K562 (cell line): ENCODE data around the gene MKS1. TPM values are rescaled to one million over a fixed set of nuclear protein-coding genes. Genes with fewer than 3 reads are reported as not detected.

ENCODE experiments used
- ATAC-seq: fragments of 200-7000 bp; cut with Tn5 transposase; 3 replicates; pipeline ENCODE4 v1.9.1; 2020; ENCODE audit warnings: moderate library complexity
- BruUV-seq: library from RNA; stranded (reverse); fragments of 400-500 nt; replicated peaks from 2 replicates; lab custom pipeline; 2021; lab: Mats Ljungman, UMichigan
- CTCF ChIA-PET: fragments of 300-600 bp; formaldehyde crosslinking; extraction: SDS; loops from one replicate; lab custom pipeline; 2021; ENCODE audit warnings: low intra/inter-chr PET ratio; lab: Yijun Ruan, JAX
- POLR2A ChIA-PET: fragments of 300-600, 350-650 bp; sonication (Branson Sonifier 250); formaldehyde crosslinking; extraction: SDS; loops from one replicate; lab custom pipeline; 2021; ENCODE audit warnings: antibody characterized with exemption, inconsistent platforms; lab: Yijun Ruan, JAX
- DNase-seq, 4 experiments: peaks; one replicate each; pipeline versions ENCODE4 v3.0.0 to v3.0.0-alpha.2; 2011 to 2018; ENCODE audit warnings: low spot score in 3 of 4, mixed read lengths in 3 of 4; ENCODE audit errors: extremely low read depth in 1 of 4
- FAIRE-seq: peaks from 2 replicates; lab custom pipeline; 2011; peaks lifted over from hg19 to GRCh38; lab: Jason Lieb, UNC
- H2AFZ ChIP-seq: 2 replicates; pipeline ENCODE4 v1.6.0; 2011; ENCODE audit warnings: low read depth, low read length, control low read depth, inconsistent platforms
- H3K27ac ChIP-seq: fragments of 200-600 bp; 3 replicates; pipeline ENCODE4 v1.8.0; 2011; ENCODE audit warnings: low read depth, mild to moderate bottlenecking, control low read depth, inconsistent platforms, low read length, moderate library complexity, mixed read lengths; ENCODE audit errors: extremely low read depth
- H3K27me3 ChIP-seq, 2 experiments: fragments of 300-600 bp in 1 of 2; 2 replicates in 1 of 2; 3 replicates in 1 of 2; pipeline versions ENCODE4 v1.6.0 to v1.8.0; 2011; ENCODE audit warnings: inconsistent platforms in 2 of 2, low read length in 2 of 2, mild to moderate bottlenecking in 1 of 2, mixed read lengths in 1 of 2, moderate library complexity in 1 of 2; ENCODE audit not compliant: control insufficient read depth in 2 of 2, insufficient read depth in 2 of 2
- H3K36me3 ChIP-seq: fragments of 300-600 bp; 3 replicates; pipeline ENCODE4 v1.8.0; 2011; ENCODE audit warnings: mild to moderate bottlenecking, low read length, inconsistent platforms; ENCODE audit not compliant: control insufficient read depth, insufficient read depth
- H3K4me1 ChIP-seq, 2 experiments: fragments of 200-600 bp in 1 of 2; replicated peaks in 1 of 2; 2 replicates in 1 of 2; 3 replicates in 1 of 2; pipeline versions ENCODE4 v1.5.1 to v1.8.0; 2011; ENCODE audit warnings: inconsistent platforms in 2 of 2, low read length in 2 of 2, mild to moderate bottlenecking in 1 of 2, mixed read lengths in 1 of 2, moderate library complexity in 1 of 2; ENCODE audit not compliant: control insufficient read depth in 2 of 2, insufficient read depth in 2 of 2
- H3K4me2 ChIP-seq: 2 replicates; pipeline ENCODE4 v1.6.1; 2011; ENCODE audit warnings: low read length, control low read depth, inconsistent platforms, mixed read lengths; ENCODE audit not compliant: insufficient read depth
- H3K4me3 ChIP-seq: fragments of 200-600 bp; sonication (generic), shearing (Covaris generic); 2 replicates; pipeline ENCODE4 v1.5.1; 2016; ENCODE audit warnings: control low read depth, inconsistent platforms
- H3K79me2 ChIP-seq: fragments of 200-600 bp; 3 replicates; pipeline ENCODE4 v1.8.0; 2011; ENCODE audit warnings: low read length, inconsistent platforms; ENCODE audit not compliant: control insufficient read depth, insufficient read depth
- H3K9ac ChIP-seq, 2 experiments: 2 replicates each; pipeline versions ENCODE4 v1.6.0 to v1.6.1; 2011; ENCODE audit warnings: low read depth in 2 of 2, low read length in 2 of 2, control low read depth in 1 of 2, inconsistent platforms in 1 of 2, mild to moderate bottlenecking in 1 of 2, mixed read lengths in 1 of 2; ENCODE audit not compliant: insufficient read depth in 1 of 2
- H3K9me1 ChIP-seq: one replicate; pipeline ENCODE4 v1.6.0; 2011; ENCODE audit warnings: inconsistent platforms, mild to moderate bottlenecking, low read length, moderate library complexity; ENCODE audit not compliant: control insufficient read depth, insufficient read depth
- H3K9me3 ChIP-seq: replicated peaks from 2 replicates; pipeline ENCODE4 v1.5.1; 2011; ENCODE audit warnings: low read depth, low read length, inconsistent platforms; ENCODE audit not compliant: control insufficient read depth, insufficient read depth
- H4K20me1 ChIP-seq: replicated peaks from 2 replicates; pipeline ENCODE4 v1.6.1; 2011; ENCODE audit warnings: low read length, inconsistent platforms, mixed read lengths; ENCODE audit not compliant: control insufficient read depth, insufficient read depth
- EWSR1 ChIP-seq: fragments of 450-650 bp; IDR thresholded peaks from 2 replicates; pipeline ENCODE4 v1.6.1; 2018; ENCODE audit warnings: borderline replicate concordance, mild to moderate bottlenecking, low read depth, moderate library complexity; ENCODE audit not compliant: partially characterized antibody
- IRF2 ChIP-seq: sonication (generic); formaldehyde crosslinking; IDR thresholded peaks from 2 replicates; pipeline ENCODE4 v1.8.1; 2022; ENCODE audit warnings: mild to moderate bottlenecking, missing genetic modification reagents
- NFYB ChIP-seq: IDR thresholded peaks from 2 replicates; pipeline ENCODE4 v1.6.1; 2011; ENCODE audit warnings: mild to moderate bottlenecking, moderate library complexity; ENCODE audit not compliant: insufficient read length; ENCODE audit errors: extremely low read depth
- POLR2AphosphoS5 ChIP-seq: IDR thresholded peaks from 2 replicates; pipeline ENCODE4 v1.6.1; 2011; ENCODE audit warnings: mild to moderate bottlenecking, low read depth, low read length, moderate library complexity; ENCODE audit not compliant: control insufficient read depth, insufficient read depth
- TAF15 ChIP-seq: fragments of 200-400 bp; formaldehyde crosslinking; IDR thresholded peaks from 2 replicates; pipeline ENCODE4 v1.6.1; 2017; ENCODE audit warnings: mild to moderate bottlenecking, low read depth, low read length, moderate library complexity
- ZNF174 ChIP-seq: fragments of 250-450 bp; sonication (Bioruptor Pico); IDR thresholded peaks from 2 replicates; pipeline ENCODE4 v1.4.0; 2020; ENCODE audit warnings: mild to moderate bottlenecking
- WGBS: fragments of 100-300 bp; shearing (Covaris generic); methylation state at CpG from one replicate; pipeline ENCODE4 v1.1.6; 2016; ENCODE audit warnings: low coverage, mixed read lengths; ENCODE audit not compliant: insufficient coverage; ENCODE audit errors: missing lambda C conversion rate; 5-methylcytosine and 5-hydroxymethylcytosine counted together
- in situ Hi-C: fragments of 300-500 bp; cut with MboI; formaldehyde crosslinking; loops from 4 replicates; pipeline ENCODE4 v1.15.0; 2018; ENCODE audit warnings: inconsistent platforms, mixed read lengths
- intact Hi-C: fragments of 100-400 bp; cut with micrococcal nuclease; formaldehyde crosslinking; loops from 2 replicates; pipeline ENCODE4 v1.14.2; 2022
- polyA plus RNA-seq, 8 experiments: library from polyadenylated mRNA; depleted of rRNA in 4 of 8; stranded (reverse) in 5 of 8; unstranded in 3 of 8; fragments of >200 nt; fragmentation: Nextera tagmentation in 2 of 8; fragmentation: Illumina TruSeq in 1 of 8; extraction: Ambion mirVana in 2 of 8; extraction: Trizol in 1 of 8; gene quantifications; 2 replicates each; pipeline versions ENCODE4 v1.2.1 to v1.2.3, GENCODE V29; 2011 to 2014; ENCODE audit warnings: inconsistent platforms in 1 of 8, missing spikeins in 1 of 8
- total RNA-seq, 7 experiments: library from RNA; depleted of rRNA in 6 of 7; stranded (reverse); fragments of >200 nt in 6 of 7; fragmentation: Illumina TruSeq in 2 of 7; extraction: Trizol in 2 of 7; gene quantifications; 2 replicates each; pipeline versions ENCODE4 v1.2.1 to v1.2.3, GENCODE V29; 2011 to 2021; ENCODE audit warnings: low replicate concordance in 1 of 7
- TF ChIP-seq, protein P1 (sequence below), 2 experiments: fragments of 450-650 bp in 1 of 2; sonication (generic) in 1 of 2; formaldehyde crosslinking in 1 of 2; IDR thresholded peaks; 2 replicates each; pipeline versions ENCODE4 v1.7.1 to v1.9.0; 2016 to 2022; ENCODE audit warnings: inconsistent platforms in 1 of 2, mild to moderate bottlenecking in 1 of 2, missing genetic modification reagents in 1 of 2
- TF ChIP-seq, protein P2 (sequence below): fragments of 450-650 bp; IDR thresholded peaks from 2 replicates; pipeline ENCODE4 v1.7.0; 2016; ENCODE audit warnings: borderline replicate concordance

MKS1 gene
- total and polyA plus RNA-seq, 9 of the 15 experiments (the other 6 are each of a cell fraction or from before 2014, with no cell fraction given): 16.3 to 31.0 (median 25.9) TPM

DNA sequence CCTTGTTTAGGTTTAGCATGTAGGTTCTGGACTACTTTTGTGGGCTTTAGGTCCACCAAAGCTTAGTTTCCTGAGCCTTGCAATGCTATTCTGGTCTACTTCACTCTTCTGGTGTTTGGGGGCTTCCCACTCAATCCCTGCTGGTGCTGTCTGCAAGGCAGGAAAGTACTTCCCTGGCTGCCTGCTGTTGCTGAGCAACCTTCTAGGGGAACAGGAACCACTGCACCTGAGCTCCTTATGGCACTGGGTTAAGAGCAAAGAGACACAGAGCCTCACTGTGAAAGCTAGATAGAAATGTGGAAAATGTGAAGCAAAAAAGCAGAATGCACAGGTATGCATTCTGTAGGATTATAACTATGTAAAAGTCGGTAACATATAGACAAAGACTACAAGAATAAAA, 44.7 kb upstream of the MKS1 start:
- CTCF ChIA-PET: interaction anchor here (0.7 kb wide), 1 partner anchor 38 kb away, joined by 3 read pairs; no protein-coding TSS in a partner anchor
- in situ Hi-C loops: no loop called here
- no peaks in the 10 kb centered on the region for H3K4me1 ChIP-seq
- H3K9ac ChIP-seq: no peak overlapping the region
- H3K36me3 ChIP-seq: no peaks in the 10 kb centered on the region
- BruUV-seq: no TSS peak
- no peak overlapping the region for H3K4me3 ChIP-seq
- 0% methylated on average over 1 of the region's 1 CpG for WGBS
- TF ChIP-seq IRF2 (CRISPR knock-in tag): no peak
- TF ChIP-seq, protein P1, sequence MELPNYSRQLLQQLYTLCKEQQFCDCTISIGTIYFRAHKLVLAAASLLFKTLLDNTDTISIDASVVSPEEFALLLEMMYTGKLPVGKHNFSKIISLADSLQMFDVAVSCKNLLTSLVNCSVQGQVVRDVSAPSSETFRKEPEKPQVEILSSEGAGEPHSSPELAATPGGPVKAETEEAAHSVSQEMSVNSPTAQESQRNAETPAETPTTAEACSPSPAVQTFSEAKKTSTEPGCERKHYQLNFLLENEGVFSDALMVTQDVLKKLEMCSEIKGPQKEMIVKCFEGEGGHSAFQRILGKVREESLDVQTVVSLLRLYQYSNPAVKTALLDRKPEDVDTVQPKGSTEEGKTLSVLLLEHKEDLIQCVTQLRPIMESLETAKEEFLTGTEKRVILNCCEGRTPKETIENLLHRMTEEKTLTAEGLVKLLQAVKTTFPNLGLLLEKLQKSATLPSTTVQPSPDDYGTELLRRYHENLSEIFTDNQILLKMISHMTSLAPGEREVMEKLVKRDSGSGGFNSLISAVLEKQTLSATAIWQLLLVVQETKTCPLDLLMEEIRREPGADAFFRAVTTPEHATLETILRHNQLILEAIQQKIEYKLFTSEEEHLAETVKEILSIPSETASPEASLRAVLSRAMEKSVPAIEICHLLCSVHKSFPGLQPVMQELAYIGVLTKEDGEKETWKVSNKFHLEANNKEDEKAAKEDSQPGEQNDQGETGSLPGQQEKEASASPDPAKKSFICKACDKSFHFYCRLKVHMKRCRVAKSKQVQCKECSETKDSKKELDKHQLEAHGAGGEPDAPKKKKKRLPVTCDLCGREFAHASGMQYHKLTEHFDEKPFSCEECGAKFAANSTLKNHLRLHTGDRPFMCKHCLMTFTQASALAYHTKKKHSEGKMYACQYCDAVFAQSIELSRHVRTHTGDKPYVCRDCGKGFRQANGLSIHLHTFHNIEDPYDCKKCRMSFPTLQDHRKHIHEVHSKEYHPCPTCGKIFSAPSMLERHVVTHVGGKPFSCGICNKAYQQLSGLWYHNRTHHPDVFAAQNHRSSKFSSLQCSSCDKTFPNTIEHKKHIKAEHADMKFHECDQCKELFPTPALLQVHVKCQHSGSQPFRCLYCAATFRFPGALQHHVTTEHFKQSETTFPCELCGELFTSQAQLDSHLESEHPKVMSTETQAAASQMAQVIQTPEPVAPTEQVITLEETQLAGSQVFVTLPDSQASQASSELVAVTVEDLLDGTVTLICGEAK (IDR thresholded peaks at IDR 0.05): no peak
- TF ChIP-seq, protein P1 (CRISPR knock-in tag; IDR thresholded peaks at IDR 0.05): no peak
- no peak for TF ChIP-seq TAF15
- no peak for TF ChIP-seq NFYB
- TF ChIP-seq, protein P2, sequence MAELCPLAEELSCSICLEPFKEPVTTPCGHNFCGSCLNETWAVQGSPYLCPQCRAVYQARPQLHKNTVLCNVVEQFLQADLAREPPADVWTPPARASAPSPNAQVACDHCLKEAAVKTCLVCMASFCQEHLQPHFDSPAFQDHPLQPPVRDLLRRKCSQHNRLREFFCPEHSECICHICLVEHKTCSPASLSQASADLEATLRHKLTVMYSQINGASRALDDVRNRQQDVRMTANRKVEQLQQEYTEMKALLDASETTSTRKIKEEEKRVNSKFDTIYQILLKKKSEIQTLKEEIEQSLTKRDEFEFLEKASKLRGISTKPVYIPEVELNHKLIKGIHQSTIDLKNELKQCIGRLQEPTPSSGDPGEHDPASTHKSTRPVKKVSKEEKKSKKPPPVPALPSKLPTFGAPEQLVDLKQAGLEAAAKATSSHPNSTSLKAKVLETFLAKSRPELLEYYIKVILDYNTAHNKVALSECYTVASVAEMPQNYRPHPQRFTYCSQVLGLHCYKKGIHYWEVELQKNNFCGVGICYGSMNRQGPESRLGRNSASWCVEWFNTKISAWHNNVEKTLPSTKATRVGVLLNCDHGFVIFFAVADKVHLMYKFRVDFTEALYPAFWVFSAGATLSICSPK: no peak
- no peak for TF ChIP-seq POLR2AphosphoS5
- no peak for TF ChIP-seq ZNF174 (CRISPR knock-in tag)
- no peak for TF ChIP-seq EWSR1
- no peaks in the 10 kb centered on the region for H3K79me2 ChIP-seq
- no peak for ATAC-seq
- no peak overlapping the region for H2AFZ ChIP-seq
- no peak overlapping the region for H3K4me2 ChIP-seq
- no peaks in the 10 kb centered on the region for H4K20me1 ChIP-seq
- no peaks in the 10 kb centered on the region for H3K9me1 ChIP-seq
- DNase-seq: no peak
- no peak overlapping the region for H3K27ac ChIP-seq
- intact Hi-C loops: no loop called here
- POLR2A ChIA-PET: interaction anchor here (1.4 kb wide), 1 partner anchor 16 kb away, joined by 6 read pairs; no protein-coding TSS in a partner anchor
- peaks cover 38 to 54% of the 10 kb centered on the region in 2 experiments for H3K27me3 ChIP-seq
- no peak for FAIRE-seq
- H3K9me3 ChIP-seq: no peaks in the 10 kb centered on the region
